Neural cell (in vitro differentiated cells): Measurements from ENCODE around the gene NCEH1. TPM values are rescaled to one million over a fixed set of nuclear protein-coding genes. Genes with fewer than 3 reads are reported as not detected.

ENCODE experiments used
- H2AFZ ChIP-seq: fragments of 200-600, 300-800 bp; sonication (generic), shearing (Covaris generic); 2 replicates; pipeline ENCODE4 v1.6.0; 2014; ENCODE audit warnings: low read depth, mild to moderate bottlenecking, antibody characterized with exemption, low read length, moderate library complexity
- H3F3A ChIP-seq: fragments of 200-600 bp; shearing (Covaris generic); 2 replicates; pipeline ENCODE4 v1.6.1; 2016; ENCODE audit warnings: mild to moderate bottlenecking, moderate library complexity, mixed read lengths, antibody characterized with exemption, low read length; ENCODE audit not compliant: insufficient read depth, poor library complexity, severe bottlenecking
- H3K27ac ChIP-seq: fragments of 200-600, 300-800 bp; sonication (generic), shearing (Covaris generic); 2 replicates; pipeline ENCODE4 v1.5.1; 2014; ENCODE audit warnings: mild to moderate bottlenecking, low read length, moderate library complexity
- H3K27me3 ChIP-seq: fragments of 300-800, 200-600 bp; sonication (generic), shearing (Covaris generic); 2 replicates; pipeline ENCODE4 v1.6.0; 2014; ENCODE audit warnings: mild to moderate bottlenecking, low read depth, low read length, moderate library complexity; ENCODE audit not compliant: insufficient read depth
- H3K36me3 ChIP-seq: fragments of 300-800, 200-600 bp; sonication (generic), shearing (Covaris generic); 2 replicates; pipeline ENCODE4 v1.5.1; 2014; ENCODE audit warnings: mild to moderate bottlenecking, antibody characterized with exemption, low read length, moderate library complexity; ENCODE audit not compliant: insufficient read depth
- H3K4me2 ChIP-seq: fragments of 300-800, 200-600 bp; sonication (generic), shearing (Covaris generic); 2 replicates; pipeline ENCODE4 v1.6.0; 2014; ENCODE audit warnings: mild to moderate bottlenecking, low read length
- H3K4me3 ChIP-seq: fragments of 300-800, 200-600 bp; sonication (generic), shearing (Covaris generic); 2 replicates; pipeline ENCODE4 v1.5.1; 2014; ENCODE audit warnings: mild to moderate bottlenecking, low read length, moderate library complexity
- H3K79me2 ChIP-seq: fragments of 200-600 bp; shearing (Covaris generic); replicated peaks from 2 replicates; pipeline ENCODE4 v1.6.0; 2014; ENCODE audit warnings: mild to moderate bottlenecking, low read length, moderate library complexity; ENCODE audit not compliant: insufficient read depth
- H3K9ac ChIP-seq: fragments of 300-800, 200-600 bp; sonication (generic), shearing (Covaris generic); 2 replicates; pipeline ENCODE4 v1.6.1; 2016; ENCODE audit warnings: mild to moderate bottlenecking, low read length, mixed read lengths
- H3K9me2 ChIP-seq: fragments of 200-600 bp; shearing (Covaris generic); 2 replicates; pipeline ENCODE4 v1.6.1; 2016; ENCODE audit warnings: mild to moderate bottlenecking, low read length, mixed read lengths; ENCODE audit not compliant: insufficient read depth
- H3K9me3 ChIP-seq: fragments of 200-600, 300-800 bp; sonication (generic), shearing (Covaris generic); 2 replicates; pipeline ENCODE4 v1.6.1; 2016; ENCODE audit warnings: mild to moderate bottlenecking, mixed run types, low read length, moderate library complexity, mixed read lengths
- H4K20me1 ChIP-seq: fragments of 200-600 bp; shearing (Covaris generic); 2 replicates; pipeline ENCODE4 v1.6.1; 2016; ENCODE audit warnings: mild to moderate bottlenecking, mixed run types; ENCODE audit not compliant: insufficient read depth
- CTCF ChIP-seq: fragments of 450-650 bp; IDR thresholded peaks from 2 replicates; pipeline ENCODE4 v1.5.1; 2014; ENCODE audit warnings: antibody characterized with exemption, mild to moderate bottlenecking, moderate library complexity; ENCODE audit not compliant: poor library complexity, severe bottlenecking
- EP300 ChIP-seq: fragments of 450-650 bp; conservative IDR thresholded peaks from 2 replicates; pipeline ENCODE4 v1.6.1; 2014; ENCODE audit warnings: antibody characterized with exemption, mild to moderate bottlenecking, moderate library complexity; ENCODE audit not compliant: poor library complexity, severe bottlenecking
- EZH2 ChIP-seq: fragments of 200-600, 300-800 bp; shearing (Covaris generic), sonication (generic); IDR thresholded peaks from 2 replicates; pipeline ENCODE4 v1.6.1; 2014; ENCODE audit warnings: antibody characterized with exemption, low read length, borderline replicate concordance, mild to moderate bottlenecking; ENCODE audit not compliant: insufficient read depth, poor library complexity, severe bottlenecking
- MXI1 ChIP-seq: fragments of 450-650 bp; conservative IDR thresholded peaks from 2 replicates; pipeline ENCODE4 v1.6.1; 2014; ENCODE audit warnings: antibody characterized with exemption, mild to moderate bottlenecking; ENCODE audit not compliant: poor library complexity, severe bottlenecking
- POLR2AphosphoS5 ChIP-seq: IDR thresholded peaks from 2 replicates; pipeline ENCODE4 v1.6.1; 2012
- RAD21 ChIP-seq: fragments of 450-650 bp; conservative IDR thresholded peaks from 2 replicates; pipeline ENCODE4 v1.6.1; 2014; ENCODE audit warnings: antibody characterized with exemption, mild to moderate bottlenecking, moderate library complexity
- REST ChIP-seq: IDR thresholded peaks from 2 replicates; pipeline ENCODE4 v1.6.1; 2012; ENCODE audit warnings: borderline replicate concordance
- SMC3 ChIP-seq: fragments of 450-650 bp; conservative IDR thresholded peaks from 2 replicates; pipeline ENCODE4 v1.6.1; 2014; ENCODE audit warnings: antibody characterized with exemption, mild to moderate bottlenecking, moderate library complexity; ENCODE audit not compliant: poor library complexity
- TAF1 ChIP-seq: IDR thresholded peaks from 2 replicates; pipeline ENCODE4 v1.6.1; 2012; ENCODE audit warnings: low read depth
- polyA plus RNA-seq: library from polyadenylated mRNA; depleted of rRNA; stranded (reverse); fragments of >200 nt; gene quantifications from 2 replicates; pipeline ENCODE4 v1.2.3, GENCODE V29; 2014

The NCEH1 gene
- polyA plus RNA-seq, 1 donor from 2014 or later: 2.1 TPM

- Histone ChIP-seq H3K9me2 (no peaks in the 10 kb centered on the region), H3K9me3 (no peaks in the 10 kb centered on the region), H3K9ac (peak overlapping the region; percentile 47), H3K4me3 (peak overlapping the region; percentile 82), H3K79me2 (no peaks in the 10 kb centered on the region), H4K20me1 (no peaks in the 10 kb centered on the region), H3K27ac (no peak overlapping the region), H3K36me3 (no peaks in the 10 kb centered on the region), H2AFZ (peak overlapping the region; percentile 46), H3K4me2 (peak overlapping the region; percentile 45), H3K27me3 (peaks cover 5% of the 10 kb centered on the region), H3F3A (no peaks in the 10 kb centered on the region)
- TF ChIP-seq TAF1 (no peak), POLR2AphosphoS5 (peak; percentile 16), CTCF (no peak)
Measured at GRCh38 chr3:172709774-172710663, 848 bp downstream of the NCEH1 start.

- Histone ChIP-seq H3K4me2 (no peak overlapping the region), H4K20me1 (no peaks in the 10 kb centered on the region), H3K9ac (no peak overlapping the region), H2AFZ (no peak overlapping the region), H3K27me3 (peaks cover 5% of the 10 kb centered on the region), H3K36me3 (no peaks in the 10 kb centered on the region), H3K4me3 (peak overlapping the region; percentile 82), H3K79me2 (no peaks in the 10 kb centered on the region), H3K9me2 (no peaks in the 10 kb centered on the region), H3K27ac (no peak overlapping the region), H3K9me3 (no peaks in the 10 kb centered on the region), H3F3A (no peaks in the 10 kb centered on the region)
- TF ChIP-seq TAF1 (no peak), RAD21 (no peak), EZH2 (no peak), MXI1 (no peak), POLR2AphosphoS5 (no peak), REST (no peak), SMC3 (no peak), EP300 (no peak), CTCF (no peak)
Measured at GRCh38 chr3:172708921-172709773, 1.7 kb downstream of the NCEH1 start.
